ENCODE measurements around the gene CTNNB1.

GRCh38 chr3:41277790-41278465 lies 78.6 kb downstream of the CTNNB1 start:
- TF ChIP-seq CTCF (conservative IDR thresholded peaks at IDR 0.05; ENCODE audit: low read depth, low read length) (no peak), EZH2 (IDR thresholded peaks at IDR 0.05; ENCODE audit: borderline replicate concordance, low read depth, low read length, poor library complexity, severe bottlenecking) (no peak)
